Measurements from ENCODE around the gene CD44. TPM values are rescaled to one million over a fixed set of nuclear protein-coding genes. Genes with fewer than 3 reads are reported as not detected.

Gene CD44
- total RNA-seq, 4 donors from 2014 or later, result 164 to 302 (median 189) TPM

- Histone ChIP-seq H3K4me1 (peaks cover 3 to 25% of the 10 kb centered on the region in 2 donors), H3K9me3 (no peaks in the 10 kb centered on the region), H3K27ac (no peak overlapping the region), H3K4me3 (replicated peaks in 1 of 3) (no peak overlapping the region), H3K36me3 (no peaks in the 10 kb centered on the region), H3K27me3 (no peaks in the 10 kb centered on the region)
- WGBS, 2 donors, result 93 to 94% methylated on average over 2 of the region's 2 CpGs
- no peak for DNase-seq
- TF ChIP-seq POLR2A (IDR thresholded peaks at IDR 0.05), result no peak
- TF ChIP-seq CTCF (IDR thresholded peaks at IDR 0.05), result no peak
- intact Hi-C loops (cut with DNase I), result no loop called here
Measured at GRCh38 chr11:35153280-35153679, 14.3 kb downstream of the CD44 start.

DNA sequence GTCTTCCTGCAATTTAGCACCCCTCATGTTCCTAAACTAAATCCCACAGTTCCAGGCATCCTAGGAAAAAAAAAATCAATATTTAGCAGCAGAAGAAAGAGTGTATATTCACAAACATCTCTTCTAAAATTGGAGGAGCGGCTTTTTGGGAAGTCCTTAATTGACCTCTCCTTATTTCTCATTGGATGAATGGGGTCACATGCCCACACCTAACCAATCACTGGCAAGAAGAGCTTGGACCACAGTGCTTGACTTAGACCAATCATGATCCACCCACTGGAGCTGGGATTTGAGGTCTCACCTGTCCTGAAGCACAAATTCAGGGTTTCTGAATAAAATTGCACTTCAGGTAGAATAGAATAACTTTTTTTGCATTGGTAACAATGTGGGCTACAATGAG lies 16.0 kb downstream of the CD44 start:
- H3K27me3 ChIP-seq, result no peaks in the 10 kb centered on the region
- H3K9me3 ChIP-seq, result no peaks in the 10 kb centered on the region
- TF ChIP-seq CTCF (IDR thresholded peaks at IDR 0.05) (no peak), POLR2A (IDR thresholded peaks at IDR 0.05) (no peak)
- intact Hi-C loops (cut with DNase I), result no loop called here
- peaks cover 10 to 36% of the 10 kb centered on the region in 2 donors for H3K4me1 ChIP-seq
- H3K36me3 ChIP-seq, result no peaks in the 10 kb centered on the region
- H3K4me3 ChIP-seq (replicated peaks in 1 of 3), result no peak overlapping the region
- no peak for DNase-seq
- H3K27ac ChIP-seq, result no peak overlapping the region
- 93 to 96% methylated on average over 1 of the region's 1 CpG for WGBS, 2 donors

- Histone ChIP-seq H3K4me3 (replicated peaks in 1 of 3) (no peak overlapping the region), H3K27me3 (no peaks in the 10 kb centered on the region), H3K9me3 (no peaks in the 10 kb centered on the region), H3K27ac (no peak overlapping the region), H3K4me1 (peaks cover 11 to 35% of the 10 kb centered on the region in 2 donors), H3K36me3 (no peaks in the 10 kb centered on the region)
- intact Hi-C loops (cut with DNase I), result no loop called here
- no peak for DNase-seq
- WGBS, 2 donors, result 81 to 86% methylated on average over 5 of the region's 5 CpGs
- TF ChIP-seq CTCF (IDR thresholded peaks at IDR 0.05) (no peak), POLR2A (IDR thresholded peaks at IDR 0.05) (no peak)
Measured at GRCh38 chr11:35155677-35156076, 16.7 kb downstream of the CD44 start.

- Histone ChIP-seq H3K27me3 (no peaks in the 10 kb centered on the region), H3K36me3 (no peaks in the 10 kb centered on the region), H3K4me1 (peaks cover 31 to 39% of the 10 kb centered on the region in 2 donors), H3K9me3 (no peaks in the 10 kb centered on the region), H3K4me3 (replicated peaks in 1 of 3) (no peak overlapping the region), H3K27ac (no peak overlapping the region)
- TF ChIP-seq CTCF (IDR thresholded peaks at IDR 0.05) (no peak), POLR2A (IDR thresholded peaks at IDR 0.05) (no peak)
- 66 to 79% methylated on average over 12 of the region's 12 CpGs for WGBS, 2 donors
- intact Hi-C loops (cut with DNase I), result no loop called here
- DNase-seq, result no peak
Measured at GRCh38 chr11:35157814-35158700, 19.1 kb downstream of the CD44 start.

Data from thyroid gland (tissue), 4 donors.